Measurements from ENCODE around the gene EHD4.

GRCh38 chr15:41873711-41874110 is 98.6 kb downstream of the EHD4 start:
- TF ChIP-seq CTCF (IDR thresholded peaks at IDR 0.05) (no peak), POLR2A (IDR thresholded peaks at IDR 0.05) (no peak)
